ENCODE measurements around the gene NKD2.

NKD2 gene

DNA sequence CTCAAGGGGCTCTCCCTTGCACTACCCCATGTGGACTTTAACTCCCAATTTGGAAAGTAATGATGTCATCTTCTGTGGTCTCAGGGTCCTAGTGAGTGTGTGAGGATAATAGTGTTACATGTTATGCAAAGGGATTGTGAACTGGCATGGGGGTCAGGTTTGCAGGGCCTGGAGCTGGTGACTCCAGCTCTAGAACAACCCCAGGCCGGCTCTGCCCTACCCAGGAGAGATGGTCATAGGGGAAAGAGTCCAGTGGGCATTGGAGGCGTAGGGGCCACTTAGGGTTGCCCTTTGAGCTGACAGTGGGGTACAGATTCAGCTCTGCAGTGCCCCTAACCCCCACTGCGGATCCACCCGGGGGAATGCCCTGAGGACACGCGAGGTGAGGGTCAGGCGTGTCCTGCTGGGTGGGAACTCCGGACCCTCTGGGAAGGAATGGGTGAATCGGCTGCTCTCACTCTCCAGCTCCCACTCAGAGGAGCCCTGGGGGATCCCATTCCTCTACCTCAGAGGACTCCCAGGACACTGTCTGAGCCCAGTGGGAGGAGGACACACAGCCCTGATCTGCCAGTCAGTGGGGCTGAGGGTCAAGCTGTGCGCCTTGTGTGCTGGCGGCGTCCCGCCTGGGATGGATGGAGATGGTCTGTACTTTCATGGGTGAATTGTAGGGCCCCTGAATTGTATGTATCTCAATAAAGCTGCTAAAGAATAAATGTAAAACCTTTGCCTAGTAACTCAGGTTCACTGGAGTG lies 2.5 kb upstream of the NKD2 start:
- Histone ChIP-seq H3K9me2 (replicated peaks; ENCODE audit: low read depth, low read length) (no peaks in the 10 kb centered on the region), H2AFZ (ENCODE audit: low read length) (no peak overlapping the region), H3K9ac (ENCODE audit: low read depth, low read length, poor library complexity, severe bottlenecking) (no peak overlapping the region), H3K4me3 (ENCODE audit: low read length, poor library complexity, severe bottlenecking) (no peak overlapping the region), H3K27me3 (ENCODE audit: insufficient read depth, low read length, poor library complexity, severe bottlenecking) (no peaks in the 10 kb centered on the region), H3F3A (ENCODE audit: low read depth) (0 out of 2 replicates have a peak, but pooled peaks cover 3% of the 10 kb centered on the region), H3K36me3 (ENCODE audit: insufficient read depth, low read length) (no peaks in the 10 kb centered on the region), H3K4me2 (ENCODE audit: low read depth, low read length, poor library complexity, severe bottlenecking) (no peak overlapping the region), H4K20me1 (ENCODE audit: insufficient read depth, low read length, poor library complexity, severe bottlenecking) (peaks cover 12% of the 10 kb centered on the region), H3K4me1 (ENCODE audit: insufficient read depth, low read length, poor library complexity, severe bottlenecking) (peaks cover 55% of the 10 kb centered on the region), H3K79me2 (ENCODE audit: insufficient read depth, low read length) (peaks cover 21% of the 10 kb centered on the region; the same call in 1 of the 2 replicates), H3K9me3 (ENCODE audit: insufficient read depth, low read depth, low read length) (no peaks in the 10 kb centered on the region)
- TF ChIP-seq EZH2phosphoT487 (IDR thresholded peaks at IDR 0.05; ENCODE audit: borderline replicate concordance) (no peak), CTCF (conservative IDR thresholded peaks at IDR 0.05; ENCODE audit: low read length) (no peak)

- H3K27me3 ChIP-seq (ENCODE audit: insufficient read depth, low read length, poor library complexity, severe bottlenecking): no peaks in the 10 kb centered on the region
- no peak overlapping the region for H3K4me2 ChIP-seq (ENCODE audit: low read depth, low read length, poor library complexity, severe bottlenecking)
- H3K9me2 ChIP-seq (replicated peaks; ENCODE audit: low read depth, low read length): no peaks in the 10 kb centered on the region
- H3K9ac ChIP-seq (ENCODE audit: low read depth, low read length, poor library complexity, severe bottlenecking): no peak overlapping the region
- H4K20me1 ChIP-seq (ENCODE audit: insufficient read depth, low read length, poor library complexity, severe bottlenecking): peaks cover 17% of the 10 kb centered on the region
- peaks cover 58% of the 10 kb centered on the region for H3K4me1 ChIP-seq (ENCODE audit: insufficient read depth, low read length, poor library complexity, severe bottlenecking)
- no peaks in the 10 kb centered on the region for H3K36me3 ChIP-seq (ENCODE audit: insufficient read depth, low read length)
- H2AFZ ChIP-seq (ENCODE audit: low read length): no peak overlapping the region
- no peaks in the 10 kb centered on the region for H3K9me3 ChIP-seq (ENCODE audit: insufficient read depth, low read depth, low read length)
- peaks cover 27% of the 10 kb centered on the region for H3K79me2 ChIP-seq (ENCODE audit: insufficient read depth, low read length)
- 0 out of 2 replicates have a peak, but pooled peaks cover 3% of the 10 kb centered on the region for H3F3A ChIP-seq (ENCODE audit: low read depth)
- TF ChIP-seq CTCF (conservative IDR thresholded peaks at IDR 0.05; ENCODE audit: low read length) (no peak), EZH2phosphoT487 (IDR thresholded peaks at IDR 0.05; ENCODE audit: borderline replicate concordance) (no peak)
- H3K4me3 ChIP-seq (ENCODE audit: low read length, poor library complexity, severe bottlenecking): no peak overlapping the region
Observed at GRCh38 chr5:1006656-1007071, 1.9 kb upstream of the NKD2 start.

- H3K27me3 ChIP-seq (ENCODE audit: insufficient read depth, low read length, poor library complexity, severe bottlenecking): no peaks in the 10 kb centered on the region
- H3K4me2 ChIP-seq (ENCODE audit: low read depth, low read length, poor library complexity, severe bottlenecking): no peak overlapping the region
- TF ChIP-seq EZH2phosphoT487 (IDR thresholded peaks at IDR 0.05; ENCODE audit: borderline replicate concordance) (no peak), CTCF (conservative IDR thresholded peaks at IDR 0.05; ENCODE audit: low read length) (peak; percentile 33)
- H3K79me2 ChIP-seq (ENCODE audit: insufficient read depth, low read length): peaks cover 33% of the 10 kb centered on the region
- H3K4me1 ChIP-seq (ENCODE audit: insufficient read depth, low read length, poor library complexity, severe bottlenecking): peaks cover 58% of the 10 kb centered on the region
- no peak overlapping the region for H3K4me3 ChIP-seq (ENCODE audit: low read length, poor library complexity, severe bottlenecking)
- 0 out of 2 replicates have a peak, but pooled peaks cover 3% of the 10 kb centered on the region for H3F3A ChIP-seq (ENCODE audit: low read depth)
- no peaks in the 10 kb centered on the region for H3K9me3 ChIP-seq (ENCODE audit: insufficient read depth, low read depth, low read length)
- H2AFZ ChIP-seq (ENCODE audit: low read length): no peak overlapping the region
- peaks cover 21% of the 10 kb centered on the region for H4K20me1 ChIP-seq (ENCODE audit: insufficient read depth, low read length, poor library complexity, severe bottlenecking)
- H3K9me2 ChIP-seq (replicated peaks; ENCODE audit: low read depth, low read length): no peaks in the 10 kb centered on the region
- no peaks in the 10 kb centered on the region for H3K36me3 ChIP-seq (ENCODE audit: insufficient read depth, low read length)
- H3K9ac ChIP-seq (ENCODE audit: low read depth, low read length, poor library complexity, severe bottlenecking): no peak overlapping the region
Observed at GRCh38 chr5:1007221-1007680, 1.4 kb upstream of the NKD2 start.
